Duodenal mucosa (tissue), 2 donors: ENCODE measurements around the gene FREY1.
"Not testable (repeated sequence)": the region's sequence is repeated elsewhere in the genome, so short reads cannot be mapped to it uniquely, and the experiment has no call there.

ENCODE experiments used
- H3K27ac ChIP-seq: one replicate; pipeline ENCODE4 v1.7.0; 2013; ENCODE audit warnings: low read depth, low read length
- H3K27me3 ChIP-seq, 2 donors: one replicate each; pipeline ENCODE4 v1.7.0; 2013; ENCODE audit warnings: low read length in 2 of 2, control low read depth in 1 of 2; ENCODE audit not compliant: insufficient read depth in 2 of 2, control insufficient read depth in 1 of 2
- H3K36me3 ChIP-seq, 2 donors: one replicate each; pipeline ENCODE4 v1.7.0; 2013; ENCODE audit warnings: low read length in 2 of 2, control low read depth in 1 of 2; ENCODE audit not compliant: insufficient read depth in 2 of 2, control insufficient read depth in 1 of 2
- H3K4me1 ChIP-seq, 2 donors: one replicate each; pipeline ENCODE4 v1.7.0; 2013; ENCODE audit warnings: low read length in 2 of 2, control low read depth in 1 of 2; ENCODE audit not compliant: insufficient read depth in 2 of 2, control insufficient read depth in 1 of 2
- H3K4me3 ChIP-seq, 2 donors: one replicate each; pipeline ENCODE4 v1.7.0; 2013; ENCODE audit warnings: low read length in 2 of 2, low read depth in 1 of 2
- H3K9ac ChIP-seq, 2 donors: one replicate each; pipeline ENCODE4 v1.7.0; 2013; ENCODE audit warnings: low read length in 2 of 2, low read depth in 1 of 2
- H3K9me3 ChIP-seq, 2 donors: one replicate each; pipeline ENCODE4 v1.7.0; 2013; ENCODE audit warnings: low read length in 2 of 2, control low read depth in 1 of 2; ENCODE audit not compliant: control insufficient read depth in 1 of 2

The FREY1 gene

DNA sequence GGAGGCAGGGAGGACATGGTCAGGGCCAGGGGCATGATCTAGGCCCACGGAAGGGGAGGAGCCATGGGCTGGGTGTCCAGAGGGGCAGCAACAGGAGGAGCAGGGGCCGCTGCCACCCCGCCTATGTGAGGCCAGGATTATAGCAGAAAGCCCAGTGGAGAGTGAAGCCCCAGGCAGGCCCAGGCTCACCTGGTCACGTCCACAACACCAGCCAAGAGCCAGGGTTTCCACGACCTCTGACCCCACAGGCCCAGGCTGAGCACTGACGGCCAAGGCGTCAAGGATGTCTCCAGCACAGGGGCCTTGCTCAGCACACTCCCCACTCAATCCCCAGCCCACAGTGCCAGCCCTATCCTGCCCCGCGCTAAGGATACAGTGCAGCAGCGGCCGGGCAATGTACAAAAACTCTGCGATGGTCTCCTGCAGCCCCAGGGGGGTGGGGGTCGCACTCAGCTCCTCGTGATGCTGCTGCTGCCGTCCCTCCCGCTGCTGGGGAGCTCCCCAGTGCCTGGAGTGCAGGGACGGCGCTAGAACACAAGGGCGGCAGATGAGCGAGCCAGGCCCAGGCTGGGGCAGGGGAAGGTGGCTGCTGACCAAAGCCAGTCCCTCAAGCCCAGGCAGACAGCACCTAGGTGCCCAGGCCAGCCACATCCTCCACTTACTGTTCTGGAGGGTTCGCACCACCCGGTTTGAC is 7.0 kb upstream of the FREY1 start:
- Histone ChIP-seq H3K9me3 (no peaks in the 10 kb centered on the region), H3K9ac (no peak overlapping the region), H3K4me1 (peaks cover 15 to 16% of the 10 kb centered on the region in 2 donors), H3K36me3 (peaks cover 27 to 68% of the 10 kb centered on the region in 2 donors), H3K27ac (no peak overlapping the region), H3K27me3 (no peaks in the 10 kb centered on the region), H3K4me3 (no peak overlapping the region)

GRCh38 chr11:45913514-45913913 is 6.4 kb upstream of the FREY1 start:
- Histone ChIP-seq H3K27me3 (no peaks in the 10 kb centered on the region), H3K36me3 (peaks cover 27 to 68% of the 10 kb centered on the region in 2 donors), H3K9ac (no peak overlapping the region), H3K4me1 (peaks cover 11 to 16% of the 10 kb centered on the region in 2 donors), H3K9me3 (no peaks in the 10 kb centered on the region), H3K27ac (no peak overlapping the region), H3K4me3 (no peak overlapping the region)

DNA sequence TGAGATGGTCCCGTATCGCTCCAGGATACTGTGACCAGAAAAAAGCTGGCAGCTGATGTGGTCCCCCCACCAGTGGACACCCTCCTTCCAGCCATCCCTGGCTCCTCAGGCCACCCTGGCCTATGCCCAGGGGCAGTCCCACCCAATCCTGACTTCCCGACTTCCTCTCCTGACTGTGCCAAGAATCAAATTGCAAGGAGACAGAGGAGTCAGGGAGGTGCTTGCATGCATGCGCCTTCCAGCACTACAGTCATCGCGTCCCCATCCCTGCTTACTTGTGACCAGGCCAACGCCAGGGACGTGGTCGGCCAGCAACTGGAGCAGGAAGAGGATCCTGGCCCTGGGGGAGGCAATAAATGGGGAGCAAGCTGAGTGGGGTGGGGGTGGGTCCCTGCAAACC is 3.6 kb upstream of the FREY1 start:
- Histone ChIP-seq H3K4me3 (no peak overlapping the region), H3K27ac (no peak overlapping the region), H3K4me1 (peaks cover 9 to 13% of the 10 kb centered on the region in 2 donors), H3K27me3 (no peaks in the 10 kb centered on the region), H3K9me3 (no peaks in the 10 kb centered on the region), H3K9ac (no peak overlapping the region), H3K36me3 (peaks cover 27 to 60% of the 10 kb centered on the region in 2 donors)

DNA sequence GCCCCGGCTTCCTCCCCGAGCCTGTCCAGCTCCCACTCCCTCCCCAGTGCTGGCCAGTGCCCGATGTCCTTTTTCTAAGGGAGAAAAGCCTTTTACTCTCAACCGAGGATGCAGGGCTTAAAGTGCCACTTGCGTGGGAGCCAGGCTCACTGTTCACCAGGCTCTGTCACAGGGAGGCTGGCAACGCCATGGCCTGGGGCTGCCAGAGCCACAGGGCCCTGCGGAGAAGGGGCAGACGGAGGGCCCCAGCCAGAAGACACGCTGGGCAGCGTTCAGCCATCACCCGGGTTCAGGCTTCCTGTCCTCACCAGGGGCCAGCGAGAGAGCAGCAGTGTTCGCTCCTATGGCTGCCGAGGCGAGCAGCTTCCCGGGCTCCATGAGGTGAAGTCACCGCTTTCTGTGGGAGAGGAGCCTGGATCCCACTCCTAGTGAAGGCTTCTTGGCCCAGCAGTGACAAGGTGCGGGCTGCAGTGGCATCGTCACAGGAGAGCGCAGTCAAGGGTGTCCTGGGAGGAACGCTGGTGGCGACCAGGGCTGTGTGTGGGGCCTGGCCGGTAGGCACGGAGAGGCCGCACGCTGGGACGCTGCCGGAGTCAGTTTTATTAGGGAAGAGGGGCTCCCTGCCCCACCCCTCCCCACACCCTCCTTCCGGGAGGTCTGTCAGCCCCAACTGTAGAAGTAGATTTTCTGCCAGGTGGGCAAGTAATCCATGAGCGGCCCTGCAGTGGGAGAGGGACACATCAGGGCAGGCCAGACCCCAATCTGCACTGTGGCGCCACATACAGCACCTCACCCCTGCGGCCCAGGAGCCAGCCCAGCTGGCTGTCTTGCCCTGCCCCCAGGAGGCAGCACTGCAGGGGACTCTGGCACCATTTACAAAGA is 2.8 kb upstream of the FREY1 start:
- Histone ChIP-seq H3K27me3 (no peaks in the 10 kb centered on the region), H3K27ac (no peak overlapping the region), H3K36me3 (peaks cover 19 to 52% of the 10 kb centered on the region in 2 donors)

DNA sequence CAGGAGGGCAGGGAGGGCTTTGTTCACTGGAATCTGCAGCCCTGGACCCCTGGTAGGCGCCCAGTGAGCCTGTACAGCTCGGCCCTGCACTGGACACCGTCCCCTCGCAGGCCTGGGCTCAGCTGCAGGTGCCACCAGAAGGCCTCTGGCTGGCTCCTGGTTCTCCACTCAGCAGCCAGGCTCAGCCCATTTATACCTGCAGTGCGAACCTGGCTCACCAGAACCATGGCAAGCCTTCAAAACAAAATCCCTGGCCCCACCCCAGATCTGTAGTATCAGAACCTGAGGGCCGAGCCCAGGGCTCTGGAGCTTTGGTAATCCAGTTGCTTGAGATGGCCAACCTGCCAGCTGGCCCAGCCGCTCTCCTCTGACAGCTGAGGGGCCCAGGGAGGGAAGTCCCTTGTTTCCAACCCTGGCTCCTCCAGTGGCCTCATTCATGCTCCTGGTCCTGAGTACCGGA is 870 bp upstream of the FREY1 start:
- Histone ChIP-seq H3K4me3 (no peak overlapping the region), H3K27ac (no peak overlapping the region), H3K36me3 (peaks cover 5 to 33% of the 10 kb centered on the region in 2 donors), H3K27me3 (no peaks in the 10 kb centered on the region), H3K9ac (no peak overlapping the region), H3K9me3 (no peaks in the 10 kb centered on the region), H3K4me1 (peaks cover 21 to 31% of the 10 kb centered on the region in 2 donors)

More for the DNA sequence above, 2.8 kb upstream of the FREY1 start:
- Histone ChIP-seq H3K4me1 (peaks cover 12 to 21% of the 10 kb centered on the region in 2 donors), H3K4me3 (no peak overlapping the region), H3K9ac (no peak overlapping the region), H3K9me3 (no peaks in the 10 kb centered on the region)

DNA sequence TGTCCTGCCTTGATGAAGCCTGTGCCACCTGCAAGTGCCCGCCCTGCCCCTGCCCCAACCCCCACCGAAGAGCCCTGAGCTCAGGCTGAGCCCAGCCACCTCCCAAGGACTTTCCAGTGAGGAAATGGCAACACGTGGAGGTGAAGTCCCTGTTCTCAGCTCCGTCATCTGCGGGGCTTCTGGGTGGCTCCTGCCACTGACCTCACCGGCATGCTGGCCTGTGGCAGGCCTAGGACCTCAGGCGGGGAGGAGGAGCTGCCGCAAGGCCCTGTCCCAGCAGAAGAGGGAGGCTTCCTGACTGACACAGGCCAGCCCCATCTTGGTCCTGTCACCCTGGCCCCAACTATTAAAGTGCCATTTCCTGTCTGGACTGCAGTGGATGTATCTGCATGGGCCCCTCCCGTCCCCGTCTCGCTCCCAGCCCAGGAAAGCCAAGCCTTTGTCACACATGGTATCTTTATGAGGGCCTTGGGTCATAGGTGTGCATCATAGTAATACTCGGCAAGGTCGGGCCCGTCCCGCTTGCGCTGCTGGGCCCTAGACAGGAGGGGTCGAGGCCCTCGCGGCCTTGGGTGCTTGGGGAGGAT is 882 bp downstream of the FREY1 start:
- peaks cover 3 to 21% of the 10 kb centered on the region in 2 donors for H3K36me3 ChIP-seq
- H3K27ac ChIP-seq = no peak overlapping the region
- H3K4me1 ChIP-seq = peaks cover 21 to 31% of the 10 kb centered on the region in 2 donors
- no peaks in the 10 kb centered on the region for H3K9me3 ChIP-seq
- no peak overlapping the region for H3K9ac ChIP-seq
- peak overlapping the region in 1 of 2 donors; percentile 22 for H3K4me3 ChIP-seq
- peaks cover 0 to 4% of the 10 kb centered on the region in 2 donors for H3K27me3 ChIP-seq

- Histone ChIP-seq H3K36me3 (peaks cover 0 to 15% of the 10 kb centered on the region in 2 donors), H3K4me1 (peaks cover 21 to 31% of the 10 kb centered on the region in 2 donors), H3K27me3 (peaks cover 5 to 10% of the 10 kb centered on the region in 2 donors)
- H3K9me3 ChIP-seq, H3K4me3 ChIP-seq, H3K27ac ChIP-seq, H3K9ac ChIP-seq: not testable (repeated sequence)
Observed at GRCh38 chr11:45905576-45905975, 1.5 kb downstream of the FREY1 start.

DNA sequence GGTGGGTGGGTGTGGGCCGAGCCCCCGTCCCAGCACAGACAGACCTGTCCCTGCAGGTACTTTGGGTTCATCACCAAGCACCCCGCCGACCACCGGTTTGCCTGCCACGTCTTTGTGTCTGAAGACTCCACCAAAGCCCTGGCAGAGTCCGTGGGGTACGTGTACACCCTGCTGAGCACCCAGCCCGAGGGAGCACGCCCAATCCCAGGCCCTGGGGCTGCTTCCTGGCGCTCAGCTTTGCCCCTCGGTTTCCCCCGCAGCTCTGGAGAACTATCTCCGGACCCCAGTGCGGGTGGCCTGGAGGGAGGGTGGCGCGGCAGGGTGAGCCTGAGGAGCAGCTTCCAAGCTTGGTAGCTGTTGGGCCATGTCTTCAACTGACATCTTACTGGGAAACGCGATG is 2.0 kb downstream of the FREY1 start:
- H3K27ac ChIP-seq = no peak overlapping the region
- H3K4me3 ChIP-seq = no peak overlapping the region
- peaks cover 8 to 13% of the 10 kb centered on the region in 2 donors for H3K27me3 ChIP-seq
- peaks cover 0 to 10% of the 10 kb centered on the region in 2 donors for H3K36me3 ChIP-seq
- H3K9me3 ChIP-seq = no peaks in the 10 kb centered on the region
- no peak overlapping the region for H3K9ac ChIP-seq
- peaks cover 21 to 31% of the 10 kb centered on the region in 2 donors for H3K4me1 ChIP-seq

GRCh38 chr11:45904309-45904915 is 2.7 kb downstream of the FREY1 start:
- Histone ChIP-seq H3K4me3 (no peak overlapping the region), H3K27ac (no peak overlapping the region), H3K9me3 (no peaks in the 10 kb centered on the region), H3K9ac (no peak overlapping the region), H3K27me3 (peaks cover 11 to 13% of the 10 kb centered on the region in 2 donors), H3K36me3 (peaks cover 0 to 3% of the 10 kb centered on the region in 2 donors), H3K4me1 (peaks cover 22 to 32% of the 10 kb centered on the region in 2 donors)
